A549 (cell line): Measurements from ENCODE around the gene C19orf73.
"Not testable (repeated sequence)": the region's sequence is repeated elsewhere in the genome, so short reads cannot be mapped to it uniquely, and the experiment has no call there.

ENCODE experiments used
- EHF ChIP-seq: fragments of 250-450 bp; sonication (Bioruptor Pico); IDR thresholded peaks from 2 replicates; pipeline ENCODE4 v1.5.0; 2020; ENCODE audit warnings: mild to moderate bottlenecking
- EP300 ChIP-seq, 2 experiments: fragments of >200 bp; sonication (Bioruptor Twin); formaldehyde crosslinking; IDR thresholded peaks; 2 replicates in 1 of 2; 3 replicates in 1 of 2; pipeline ENCODE4 v1.6.1; 2016 to 2017
- HDAC2 ChIP-seq: fragments of 200-600 bp; sonication (generic); IDR thresholded peaks from 2 replicates; pipeline ENCODE4 v1.6.1; 2016
- JUN ChIP-seq, 2 experiments: fragments of >200 bp; sonication (Bioruptor Twin); formaldehyde crosslinking; IDR thresholded peaks; 2 replicates in 1 of 2; 3 replicates in 1 of 2; pipeline ENCODE4 v1.6.1; 2016 to 2017
- KDM1A ChIP-seq: fragments of 200-600 bp; sonication (generic); IDR thresholded peaks from 2 replicates; pipeline ENCODE4 v1.6.1; 2016; ENCODE audit warnings: low read depth, mild to moderate bottlenecking
- KDM5A ChIP-seq: fragments of 200-600 bp; sonication (generic); IDR thresholded peaks from 2 replicates; pipeline ENCODE4 v1.6.1; 2016; ENCODE audit warnings: antibody characterized with exemption, mild to moderate bottlenecking
- POLR2A ChIP-seq: IDR thresholded peaks from 2 replicates; pipeline ENCODE4 v1.6.1; 2012; ENCODE audit warnings: mild to moderate bottlenecking, low read length
- ZC3H11A ChIP-seq: fragments of 450-650 bp; IDR thresholded peaks from 2 replicates; pipeline ENCODE4 v1.6.1; 2014; ENCODE audit warnings: antibody characterized with exemption, mild to moderate bottlenecking
- TF ChIP-seq, protein P1 (sequence below): fragments of >200 bp; sonication (Bioruptor Twin); formaldehyde crosslinking; IDR thresholded peaks from 3 replicates; pipeline ENCODE4 v1.5.1; 2016
- TF ChIP-seq, protein P2 (sequence below): fragments of >200 bp; sonication (Bioruptor Twin); formaldehyde crosslinking; IDR thresholded peaks from 3 replicates; pipeline ENCODE4 v1.6.1; 2016

DNA sequence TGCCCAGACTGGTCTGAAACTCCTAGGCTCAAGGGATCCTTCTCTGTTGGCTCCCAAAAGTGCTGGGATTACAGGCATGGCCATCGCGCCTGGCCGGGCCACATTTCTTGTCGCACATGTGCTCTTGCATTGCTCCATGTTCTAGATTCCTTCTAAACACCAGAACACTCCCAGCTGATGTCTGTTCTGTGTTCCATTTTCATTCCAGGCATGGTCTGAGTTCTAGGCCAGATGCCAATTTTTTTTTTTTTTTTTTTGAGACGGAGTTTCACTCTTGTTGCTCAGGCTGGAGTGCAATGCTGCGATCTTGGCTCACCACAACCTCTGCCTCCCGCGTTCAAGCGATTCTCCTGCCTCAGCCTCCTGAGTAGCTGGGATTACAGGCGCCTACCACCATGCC is 2.9 kb upstream of the C19orf73 start:
- TF ChIP-seq EHF (CRISPR knock-in tag); EP300 (IDR thresholded peaks at IDR 0.05); JUN (IDR thresholded peaks at IDR 0.05); POLR2A; ZC3H11A; KDM1A; KDM5A; HDAC2: not testable (repeated sequence)
- TF ChIP-seq, protein P1, sequence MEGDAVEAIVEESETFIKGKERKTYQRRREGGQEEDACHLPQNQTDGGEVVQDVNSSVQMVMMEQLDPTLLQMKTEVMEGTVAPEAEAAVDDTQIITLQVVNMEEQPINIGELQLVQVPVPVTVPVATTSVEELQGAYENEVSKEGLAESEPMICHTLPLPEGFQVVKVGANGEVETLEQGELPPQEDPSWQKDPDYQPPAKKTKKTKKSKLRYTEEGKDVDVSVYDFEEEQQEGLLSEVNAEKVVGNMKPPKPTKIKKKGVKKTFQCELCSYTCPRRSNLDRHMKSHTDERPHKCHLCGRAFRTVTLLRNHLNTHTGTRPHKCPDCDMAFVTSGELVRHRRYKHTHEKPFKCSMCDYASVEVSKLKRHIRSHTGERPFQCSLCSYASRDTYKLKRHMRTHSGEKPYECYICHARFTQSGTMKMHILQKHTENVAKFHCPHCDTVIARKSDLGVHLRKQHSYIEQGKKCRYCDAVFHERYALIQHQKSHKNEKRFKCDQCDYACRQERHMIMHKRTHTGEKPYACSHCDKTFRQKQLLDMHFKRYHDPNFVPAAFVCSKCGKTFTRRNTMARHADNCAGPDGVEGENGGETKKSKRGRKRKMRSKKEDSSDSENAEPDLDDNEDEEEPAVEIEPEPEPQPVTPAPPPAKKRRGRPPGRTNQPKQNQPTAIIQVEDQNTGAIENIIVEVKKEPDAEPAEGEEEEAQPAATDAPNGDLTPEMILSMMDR: not testable (repeated sequence)
- TF ChIP-seq, protein P2, sequence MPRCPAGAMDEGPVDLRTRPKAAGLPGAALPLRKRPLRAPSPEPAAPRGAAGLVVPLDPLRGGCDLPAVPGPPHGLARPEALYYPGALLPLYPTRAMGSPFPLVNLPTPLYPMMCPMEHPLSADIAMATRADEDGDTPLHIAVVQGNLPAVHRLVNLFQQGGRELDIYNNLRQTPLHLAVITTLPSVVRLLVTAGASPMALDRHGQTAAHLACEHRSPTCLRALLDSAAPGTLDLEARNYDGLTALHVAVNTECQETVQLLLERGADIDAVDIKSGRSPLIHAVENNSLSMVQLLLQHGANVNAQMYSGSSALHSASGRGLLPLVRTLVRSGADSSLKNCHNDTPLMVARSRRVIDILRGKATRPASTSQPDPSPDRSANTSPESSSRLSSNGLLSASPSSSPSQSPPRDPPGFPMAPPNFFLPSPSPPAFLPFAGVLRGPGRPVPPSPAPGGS: not testable (repeated sequence)
